HG03108 (cell line): ENCODE data around the gene NCOR1.
"Not testable (repeated sequence)": the region's sequence is repeated elsewhere in the genome, so short reads cannot be mapped to it uniquely, and the experiment has no call there.

Source experiments
- ATAC-seq: cut with Tn5 transposase; IDR thresholded peaks from one replicate; pipeline ENCODE4 v1.9.1; 2021; ENCODE audit warnings: moderate library complexity; ENCODE audit not compliant: unreplicated experiment

NCOR1 gene

DNA sequence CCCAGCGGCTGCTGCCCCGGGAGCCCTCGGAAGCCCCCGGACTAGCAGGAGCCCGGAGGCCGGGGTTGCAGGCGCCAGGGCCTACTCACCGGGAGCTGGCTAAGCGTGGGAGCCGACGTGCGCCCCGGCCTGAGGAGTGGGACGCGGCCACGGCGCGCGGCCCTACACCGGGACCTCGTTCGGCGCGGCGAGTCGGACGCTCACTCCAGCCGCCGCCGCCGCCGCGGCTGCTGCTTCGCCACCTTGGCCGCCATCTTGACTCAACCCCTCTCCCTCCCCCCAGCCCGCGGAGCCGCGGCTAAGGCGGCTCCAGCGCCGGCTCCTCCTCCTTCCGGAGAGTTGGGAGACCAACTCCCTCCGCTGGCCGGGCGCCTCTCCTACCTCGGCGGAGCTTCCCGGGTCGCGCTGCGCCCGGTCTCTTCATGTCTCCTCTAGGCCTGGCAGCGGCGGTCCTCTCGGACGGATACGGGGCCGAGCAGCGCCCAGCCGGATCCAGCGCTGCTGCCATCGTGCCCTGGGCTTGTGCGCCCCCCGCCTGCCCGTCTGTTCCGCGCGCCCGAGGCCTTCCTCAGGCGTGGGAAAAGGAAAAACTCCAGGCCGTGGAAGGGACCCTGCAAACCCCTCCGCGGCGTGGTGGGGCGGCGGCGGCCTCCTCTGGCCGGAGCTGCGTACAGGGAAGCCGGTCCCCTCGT is at the start of gene NCOR1:
Gene NCOR1 (minus strand): TSS at position 262 of the 692 bp plus-strand sequence. CDS start 20,965 bp downstream, outside the sequence.
- ATAC-seq = peak; percentile 73

DNA sequence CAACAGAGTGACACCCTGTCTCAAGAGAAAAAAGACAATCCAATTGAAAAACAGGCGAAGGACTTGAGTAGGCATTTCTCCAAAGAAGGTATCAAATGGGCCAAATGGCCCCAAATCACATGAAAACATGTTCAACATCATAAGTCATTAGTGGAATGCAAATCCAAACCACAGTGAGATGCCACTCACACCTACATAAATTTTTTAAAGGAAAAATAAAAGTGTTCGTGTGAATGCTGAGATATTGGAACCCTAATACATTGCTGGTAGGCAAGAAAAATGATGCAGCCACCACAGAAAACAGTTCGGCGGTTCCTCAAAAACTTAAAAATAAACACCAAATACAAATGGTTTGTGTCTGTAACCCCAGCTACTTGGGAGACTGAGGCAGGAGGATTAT is 46.9 kb upstream of the NCOR1 start:
- no peak for ATAC-seq

- ATAC-seq = no peak
Measured at GRCh38 chr17:16261049-16261448, 45.7 kb upstream of the NCOR1 start.

GRCh38 chr17:16259926-16260325 is 44.6 kb upstream of the NCOR1 start:
- no peak for ATAC-seq

- ATAC-seq = no peak
Measured at GRCh38 chr17:16258901-16259300, 43.6 kb upstream of the NCOR1 start.

GRCh38 chr17:16255481-16255921 is 40.2 kb upstream of the NCOR1 start:
- ATAC-seq = no peak

DNA sequence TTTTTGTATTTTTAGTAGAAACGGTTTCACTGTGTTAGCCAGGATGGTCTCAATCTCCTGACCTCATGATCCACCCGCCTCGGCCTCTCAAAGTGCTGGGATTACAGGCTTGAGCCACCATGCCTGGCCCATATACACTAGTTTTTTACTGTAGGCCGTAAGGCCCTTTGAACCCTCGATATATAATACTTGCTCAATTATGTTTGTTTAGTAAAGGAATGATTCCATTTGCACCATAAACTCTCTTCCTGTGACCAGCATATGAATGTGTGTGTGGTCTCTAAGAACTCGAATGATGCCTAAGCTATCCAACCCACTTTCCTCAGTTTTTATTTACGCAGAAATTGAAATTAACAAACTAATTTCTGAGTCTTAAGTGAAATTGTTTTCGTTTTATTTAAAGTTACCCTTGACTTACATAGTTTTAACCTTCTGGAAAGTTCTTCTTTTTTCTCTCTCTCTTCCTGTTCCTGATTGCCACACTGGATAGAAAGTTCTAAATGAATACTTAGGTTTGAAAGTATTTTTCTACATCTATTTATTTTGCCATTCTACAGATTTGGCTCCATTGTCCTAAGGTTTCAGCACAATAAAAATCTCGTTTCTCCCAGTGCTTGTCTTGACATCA is 39.6 kb upstream of the NCOR1 start:
- no peak for ATAC-seq

DNA sequence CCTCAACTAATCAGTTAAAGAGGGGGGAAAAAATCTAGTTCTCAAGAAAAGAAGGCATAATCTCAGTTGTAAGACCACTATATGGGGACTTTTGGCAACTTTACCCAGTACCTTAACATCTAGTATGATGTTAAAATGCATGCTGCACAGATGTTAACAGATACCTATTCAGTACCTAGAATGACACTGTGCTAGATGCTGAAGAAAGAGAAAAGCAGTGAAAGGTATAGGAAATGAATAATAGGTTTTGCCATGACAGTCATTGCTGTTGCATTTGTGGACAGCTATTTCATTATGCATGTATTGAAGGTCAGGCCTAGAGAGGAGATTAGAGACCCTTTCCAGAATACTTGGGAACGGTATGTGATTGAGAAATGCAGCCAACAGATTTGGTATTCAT is 36.2 kb upstream of the NCOR1 start:
- ATAC-seq = no peak

DNA sequence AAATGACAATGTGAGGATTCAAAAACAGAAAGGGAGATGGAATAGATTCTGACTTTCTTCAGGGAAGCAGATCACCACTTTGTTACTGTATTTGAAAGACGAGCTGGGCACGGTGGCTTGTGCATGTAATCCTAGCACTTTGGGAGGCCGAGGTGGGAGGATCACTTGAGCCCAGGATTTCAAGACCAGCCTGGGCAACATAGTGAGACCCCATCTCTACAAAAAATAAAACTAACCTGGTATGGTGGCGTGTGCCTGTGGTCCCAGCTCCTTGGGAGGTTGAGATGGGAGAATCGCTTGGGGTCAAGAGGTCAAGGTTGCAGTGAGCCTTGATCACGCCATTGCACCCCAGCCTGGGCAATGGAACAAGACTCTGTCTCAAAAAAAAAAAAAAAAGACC is 35.7 kb upstream of the NCOR1 start:
- ATAC-seq = no peak

GRCh38 chr17:16250635-16251034 is 35.3 kb upstream of the NCOR1 start:
- no peak for ATAC-seq

DNA sequence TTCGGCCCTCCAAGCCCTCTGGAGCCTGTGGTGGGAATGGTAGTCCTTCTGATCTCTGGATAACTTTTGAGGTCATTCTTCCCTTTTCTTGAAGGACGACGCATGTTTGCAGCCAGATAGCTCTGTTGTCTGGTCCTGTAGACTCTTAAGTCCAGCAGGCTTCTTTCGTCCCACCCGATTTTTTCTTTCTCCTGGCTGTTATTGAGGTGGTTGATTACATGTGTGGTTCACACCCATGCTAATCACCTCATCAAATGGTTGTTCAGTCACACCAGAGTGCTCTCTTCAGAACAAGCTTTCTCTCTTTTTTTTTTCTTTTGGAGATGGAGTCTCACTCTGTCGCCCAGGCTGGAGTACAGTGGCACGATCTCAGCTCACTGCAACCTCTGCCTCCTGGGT is 32.3 kb upstream of the NCOR1 start:
- no peak for ATAC-seq

- ATAC-seq = no peak
Measured at GRCh38 chr17:16243801-16244567, 28.6 kb upstream of the NCOR1 start.

DNA sequence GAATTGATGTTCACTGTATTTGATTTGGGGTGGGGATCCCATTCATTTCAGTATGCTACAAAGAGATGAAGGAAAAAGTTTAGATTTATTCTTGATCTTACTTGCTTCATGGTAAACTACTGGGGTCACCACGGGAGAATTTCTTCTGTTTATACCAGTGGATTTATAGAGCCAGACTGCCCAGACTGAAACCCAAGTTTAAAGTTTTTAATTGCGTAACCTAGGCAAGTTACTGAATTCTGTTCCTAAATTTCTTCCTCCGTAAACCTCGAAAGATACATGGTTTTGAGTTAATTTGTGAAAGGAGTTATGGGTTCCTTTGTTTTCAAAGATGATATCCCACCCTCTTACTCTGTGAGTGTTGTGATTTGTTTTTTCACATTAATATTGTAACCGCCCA is 28.1 kb upstream of the NCOR1 start:
- ATAC-seq = no peak

DNA sequence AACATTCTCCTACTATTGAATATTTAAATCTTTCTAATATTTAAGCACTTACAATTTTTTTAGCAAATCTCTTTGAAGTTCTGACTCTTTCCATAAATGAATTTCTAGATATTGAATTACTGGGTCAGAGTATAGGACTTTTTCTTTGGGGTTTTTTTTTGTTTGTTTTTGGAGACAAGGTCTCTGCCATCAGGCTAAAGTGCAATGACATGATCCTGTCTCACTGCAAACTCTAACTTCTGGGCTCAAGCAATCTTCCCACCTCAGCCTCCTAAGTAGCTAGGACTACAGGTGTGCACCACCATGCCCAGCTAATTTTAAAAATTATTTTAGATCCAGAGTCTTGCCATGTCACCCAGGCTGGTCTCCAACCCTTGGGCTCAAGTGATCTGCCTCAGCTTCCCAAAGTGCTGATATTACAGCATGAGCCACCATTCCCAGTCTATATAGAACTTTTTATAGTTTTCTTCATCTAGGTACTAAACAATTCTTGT is 26.6 kb upstream of the NCOR1 start:
- ATAC-seq = no peak

DNA sequence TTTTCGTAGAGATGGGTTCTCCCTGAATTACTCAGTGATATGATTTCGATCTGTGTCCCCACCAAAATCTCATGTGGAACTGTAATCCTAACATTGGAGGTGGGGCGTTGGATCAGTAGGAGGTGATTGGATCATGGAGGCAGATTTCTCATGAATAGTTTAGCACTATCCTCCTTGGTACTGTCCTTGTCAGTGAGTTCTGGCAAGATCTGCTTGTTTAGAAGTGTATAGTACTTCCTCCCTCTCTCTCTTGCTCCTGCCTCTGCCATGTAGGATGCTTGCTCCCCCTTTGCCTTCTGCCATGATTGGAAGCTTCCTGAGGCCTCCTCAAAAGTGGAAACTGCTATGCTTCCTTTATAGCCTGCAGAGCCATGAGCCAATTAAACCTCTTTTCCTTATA is 24.6 kb upstream of the NCOR1 start:
- ATAC-seq = no peak

- no peak for ATAC-seq
Measured at GRCh38 chr17:16232391-16232790, 17.1 kb upstream of the NCOR1 start.

DNA sequence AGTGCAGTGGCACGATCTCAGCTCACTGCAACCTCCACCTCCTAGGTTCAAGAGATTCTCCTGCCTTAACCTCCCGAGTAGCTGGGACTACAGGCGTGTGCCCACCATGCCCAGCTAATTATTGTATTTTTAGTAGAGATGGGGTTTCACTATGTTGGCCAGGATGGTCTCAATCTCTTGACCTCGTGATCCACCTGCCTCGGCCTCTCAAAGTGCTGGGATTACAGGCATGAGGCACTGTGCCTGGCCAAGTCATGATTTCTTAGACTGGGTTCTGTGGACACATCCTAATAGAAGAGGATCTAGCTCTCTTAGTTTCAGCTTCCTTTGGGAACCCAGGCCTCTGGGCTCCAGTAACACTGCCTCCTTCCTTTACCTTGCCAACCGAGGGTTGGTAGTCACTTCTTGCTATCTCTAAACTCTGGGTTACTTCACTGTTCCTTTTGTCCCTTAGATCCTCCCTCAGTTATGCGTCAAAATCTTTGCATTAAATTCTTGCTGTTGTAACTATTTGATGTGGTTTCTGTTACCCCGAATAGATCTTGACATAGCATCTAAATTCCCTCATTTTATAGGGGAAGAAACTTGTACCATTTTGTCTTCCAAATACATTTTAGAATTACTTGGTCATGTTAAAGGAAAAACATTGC is 14.7 kb upstream of the NCOR1 start:
- ATAC-seq = not testable (repeated sequence)

GRCh38 chr17:16222406-16222805 is 7.1 kb upstream of the NCOR1 start:
- no peak for ATAC-seq

DNA sequence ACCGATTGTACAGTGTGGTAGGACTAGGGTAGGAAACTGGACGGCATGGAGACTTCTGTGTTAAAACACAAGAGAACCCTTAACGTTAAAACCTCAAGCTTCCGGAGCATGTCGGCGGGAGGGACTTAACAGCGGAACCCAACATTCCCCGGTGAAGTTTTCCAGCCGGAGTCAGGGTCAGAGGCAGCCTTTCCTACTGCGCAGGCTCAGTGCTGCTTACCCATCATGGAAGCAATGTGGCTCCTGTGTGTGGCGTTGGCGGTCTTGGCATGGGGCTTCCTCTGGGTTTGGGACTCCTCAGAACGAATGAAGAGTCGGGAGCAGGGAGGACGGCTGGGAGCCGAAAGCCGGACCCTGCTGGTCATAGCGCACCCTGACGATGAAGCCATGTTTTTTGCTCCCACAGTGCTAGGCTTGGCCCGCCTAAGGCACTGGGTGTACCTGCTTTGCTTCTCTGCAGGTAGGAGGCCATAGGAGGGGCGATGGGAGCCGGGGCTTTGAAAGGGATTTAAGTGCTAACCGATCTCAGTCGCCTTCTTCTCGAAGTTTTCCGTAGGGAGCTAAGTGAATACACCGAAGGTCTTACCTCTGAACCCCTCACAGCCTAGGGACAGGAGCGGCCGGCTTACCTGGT is 1.8 kb upstream of the NCOR1 start, which contains the start of gene PIGL:
Gene PIGL (plus strand): TSS at position 209 of the 634 bp plus-strand sequence. CDS start 17 bp downstream, at position 226.
- peak; percentile 43 for ATAC-seq

DNA sequence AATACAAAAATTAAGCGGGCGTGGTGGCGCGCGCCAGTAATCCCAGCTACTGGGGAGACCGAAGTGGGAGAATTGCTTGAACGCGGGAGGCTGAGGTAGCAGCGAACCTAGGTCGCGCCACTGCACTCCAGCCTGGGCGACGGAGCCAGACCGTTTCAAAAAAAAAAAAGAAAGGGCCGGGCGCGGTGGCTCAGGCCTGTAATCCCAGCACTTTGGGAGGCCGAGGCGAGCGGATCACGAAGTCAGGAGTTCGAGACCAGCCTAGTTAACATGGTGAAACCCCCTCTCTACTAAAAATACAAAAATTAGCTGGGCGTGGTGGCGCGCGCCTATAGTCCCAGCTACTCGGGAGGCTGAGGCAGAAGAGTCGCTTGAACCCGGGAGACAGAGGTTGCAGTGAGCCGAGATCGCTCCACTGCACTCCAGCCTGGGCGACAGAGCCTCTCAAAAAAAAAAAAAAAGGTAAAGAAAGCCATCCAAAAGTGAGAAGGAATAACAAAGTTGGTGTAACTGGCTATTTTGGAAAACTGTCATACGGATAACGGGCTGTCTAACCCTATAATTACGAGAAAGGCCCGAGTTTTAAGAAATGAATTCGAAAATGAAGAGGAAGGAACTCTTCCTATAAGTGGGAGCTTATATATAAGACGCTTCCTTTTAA is 1.1 kb upstream of the NCOR1 start:
- ATAC-seq = not testable (repeated sequence)
